ENCODE data around the gene ARFGAP1.

ARFGAP1 gene

DNA sequence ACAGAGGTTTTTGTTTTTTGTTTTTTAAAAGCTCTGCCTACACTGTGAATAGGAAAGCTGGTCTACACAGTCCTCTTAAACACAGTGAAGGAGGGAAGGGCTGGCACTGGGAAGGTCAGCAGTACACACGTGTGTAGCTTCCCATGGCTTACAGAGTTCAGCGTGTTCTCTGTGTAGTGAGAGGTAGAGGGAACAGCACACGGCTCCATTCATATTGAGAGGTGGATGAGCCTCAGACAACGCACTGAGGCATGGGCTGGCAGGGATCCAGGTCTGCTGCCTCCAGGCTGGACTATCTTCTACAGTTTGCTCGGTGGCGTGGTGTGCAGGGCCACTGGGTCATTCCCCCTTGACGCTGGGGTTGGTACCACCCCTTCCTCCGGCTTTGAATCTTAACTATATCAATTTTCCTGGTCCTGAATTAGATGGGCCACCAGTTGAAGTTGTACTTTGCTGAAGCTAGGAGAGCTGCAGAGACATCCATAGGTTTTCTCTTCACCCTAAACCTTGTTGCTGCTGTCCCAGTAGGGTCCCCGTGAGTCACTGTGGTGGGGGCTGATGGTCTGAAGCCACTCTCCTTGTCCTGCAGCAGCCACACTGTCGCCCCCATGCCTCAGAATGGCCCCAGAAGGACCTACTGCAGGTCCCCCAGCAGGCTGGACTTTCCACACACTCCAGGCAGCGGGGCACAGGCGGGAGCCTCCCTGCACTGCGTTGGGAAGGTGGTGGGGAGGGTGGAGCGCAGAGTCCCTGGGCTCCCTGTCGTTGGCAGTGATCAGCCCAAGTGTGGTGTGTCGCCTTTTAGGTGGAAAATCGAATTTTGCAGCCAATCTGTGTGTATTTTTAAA lies 2.0 kb downstream of the ARFGAP1 start:
- TF ChIP-seq RARB (CRISPR knock-in tag; IDR thresholded peaks at IDR 0.05) (no peak), CSRNP3 (CRISPR knock-in tag; IDR thresholded peaks at IDR 0.05) (no peak), ARNTL (CRISPR knock-in tag; IDR thresholded peaks at IDR 0.05; ENCODE audit: borderline replicate concordance, low read depth) (no peak), ISL1 (CRISPR knock-in tag; IDR thresholded peaks at IDR 0.05) (no peak), CREB5 (CRISPR knock-in tag; IDR thresholded peaks at IDR 0.05; ENCODE audit: low read depth) (no peak), CSDC2 (CRISPR knock-in tag; IDR thresholded peaks at IDR 0.05) (no peak), ZNF565 (CRISPR knock-in tag; conservative IDR thresholded peaks at IDR 0.05; ENCODE audit: low read depth) (no peak), BACH2 (CRISPR knock-in tag; IDR thresholded peaks at IDR 0.05; ENCODE audit: borderline replicate concordance) (no peak), TOX (CRISPR knock-in tag; IDR thresholded peaks at IDR 0.05; ENCODE audit: borderline replicate concordance) (no peak), PPARA (CRISPR knock-in tag; IDR thresholded peaks at IDR 0.05; ENCODE audit: borderline replicate concordance) (no peak), TCF4 (CRISPR knock-in tag; IDR thresholded peaks at IDR 0.05; ENCODE audit: borderline replicate concordance) (no peak), ZFP30 (CRISPR knock-in tag; IDR thresholded peaks at IDR 0.05) (no peak)
- TF ChIP-seq, protein P1, sequence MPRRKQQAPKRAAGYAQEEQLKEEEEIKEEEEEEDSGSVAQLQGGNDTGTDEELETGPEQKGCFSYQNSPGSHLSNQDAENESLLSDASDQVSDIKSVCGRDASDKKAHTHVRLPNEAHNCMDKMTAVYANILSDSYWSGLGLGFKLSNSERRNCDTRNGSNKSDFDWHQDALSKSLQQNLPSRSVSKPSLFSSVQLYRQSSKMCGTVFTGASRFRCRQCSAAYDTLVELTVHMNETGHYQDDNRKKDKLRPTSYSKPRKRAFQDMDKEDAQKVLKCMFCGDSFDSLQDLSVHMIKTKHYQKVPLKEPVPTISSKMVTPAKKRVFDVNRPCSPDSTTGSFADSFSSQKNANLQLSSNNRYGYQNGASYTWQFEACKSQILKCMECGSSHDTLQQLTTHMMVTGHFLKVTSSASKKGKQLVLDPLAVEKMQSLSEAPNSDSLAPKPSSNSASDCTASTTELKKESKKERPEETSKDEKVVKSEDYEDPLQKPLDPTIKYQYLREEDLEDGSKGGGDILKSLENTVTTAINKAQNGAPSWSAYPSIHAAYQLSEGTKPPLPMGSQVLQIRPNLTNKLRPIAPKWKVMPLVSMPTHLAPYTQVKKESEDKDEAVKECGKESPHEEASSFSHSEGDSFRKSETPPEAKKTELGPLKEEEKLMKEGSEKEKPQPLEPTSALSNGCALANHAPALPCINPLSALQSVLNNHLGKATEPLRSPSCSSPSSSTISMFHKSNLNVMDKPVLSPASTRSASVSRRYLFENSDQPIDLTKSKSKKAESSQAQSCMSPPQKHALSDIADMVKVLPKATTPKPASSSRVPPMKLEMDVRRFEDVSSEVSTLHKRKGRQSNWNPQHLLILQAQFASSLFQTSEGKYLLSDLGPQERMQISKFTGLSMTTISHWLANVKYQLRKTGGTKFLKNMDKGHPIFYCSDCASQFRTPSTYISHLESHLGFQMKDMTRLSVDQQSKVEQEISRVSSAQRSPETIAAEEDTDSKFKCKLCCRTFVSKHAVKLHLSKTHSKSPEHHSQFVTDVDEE (CRISPR knock-in tag; IDR thresholded peaks at IDR 0.05) = no peak
- TF ChIP-seq, protein P2, sequence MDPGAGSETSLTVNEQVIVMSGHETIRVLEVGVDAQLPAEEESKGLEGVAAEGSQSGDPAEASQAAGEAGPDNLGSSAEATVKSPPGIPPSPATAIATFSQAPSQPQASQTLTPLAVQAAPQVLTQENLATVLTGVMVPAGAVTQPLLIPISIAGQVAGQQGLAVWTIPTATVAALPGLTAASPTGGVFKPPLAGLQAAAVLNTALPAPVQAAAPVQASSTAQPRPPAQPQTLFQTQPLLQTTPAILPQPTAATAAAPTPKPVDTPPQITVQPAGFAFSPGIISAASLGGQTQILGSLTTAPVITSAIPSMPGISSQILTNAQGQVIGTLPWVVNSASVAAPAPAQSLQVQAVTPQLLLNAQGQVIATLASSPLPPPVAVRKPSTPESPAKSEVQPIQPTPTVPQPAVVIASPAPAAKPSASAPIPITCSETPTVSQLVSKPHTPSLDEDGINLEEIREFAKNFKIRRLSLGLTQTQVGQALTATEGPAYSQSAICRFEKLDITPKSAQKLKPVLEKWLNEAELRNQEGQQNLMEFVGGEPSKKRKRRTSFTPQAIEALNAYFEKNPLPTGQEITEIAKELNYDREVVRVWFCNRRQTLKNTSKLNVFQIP (CRISPR knock-in tag; IDR thresholded peaks at IDR 0.05; ENCODE audit: borderline replicate concordance, low read depth) = no peak

DNA sequence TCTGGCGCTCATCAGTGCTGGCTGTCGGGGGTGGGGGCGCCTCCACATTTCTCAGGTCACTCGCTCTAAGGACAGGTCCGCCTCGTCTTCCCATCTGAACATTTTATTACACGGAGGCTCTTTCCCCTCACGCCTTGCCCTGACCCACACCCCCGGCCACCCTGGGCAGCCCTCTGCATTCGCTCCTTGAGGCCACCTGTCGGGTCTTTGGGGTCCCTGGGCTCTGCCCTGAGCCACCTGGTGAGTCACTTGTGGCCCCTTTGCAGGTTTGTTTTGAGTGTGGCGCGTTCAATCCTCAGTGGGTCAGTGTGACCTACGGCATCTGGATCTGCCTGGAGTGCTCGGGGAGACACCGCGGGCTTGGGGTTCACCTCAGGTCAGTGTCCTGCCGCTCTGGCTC lies 3.2 kb downstream of the ARFGAP1 start:
- TF ChIP-seq, protein P2 (CRISPR knock-in tag; IDR thresholded peaks at IDR 0.05; ENCODE audit: borderline replicate concordance, low read depth) = no peak
- TF ChIP-seq ZC3H10 (CRISPR knock-in tag; IDR thresholded peaks at IDR 0.05) (no peak), OSR1 (CRISPR knock-in tag; IDR thresholded peaks at IDR 0.05) (no peak), ISL1 (CRISPR knock-in tag; IDR thresholded peaks at IDR 0.05) (no peak), CSRNP3 (CRISPR knock-in tag; IDR thresholded peaks at IDR 0.05) (no peak), ZNF8 (CRISPR knock-in tag; IDR thresholded peaks at IDR 0.05) (no peak), TCF4 (CRISPR knock-in tag; IDR thresholded peaks at IDR 0.05; ENCODE audit: borderline replicate concordance) (no peak), ZFP3 (CRISPR knock-in tag; IDR thresholded peaks at IDR 0.05) (no peak), ESRRG (CRISPR knock-in tag; IDR thresholded peaks at IDR 0.05) (no peak), GLIS3 (CRISPR knock-in tag; IDR thresholded peaks at IDR 0.05) (no peak), ZNF70 (CRISPR knock-in tag; IDR thresholded peaks at IDR 0.05) (no peak), PATZ1 (CRISPR knock-in tag; IDR thresholded peaks at IDR 0.05; ENCODE audit: borderline replicate concordance) (no peak), RARB (CRISPR knock-in tag; IDR thresholded peaks at IDR 0.05) (no peak)
- TF ChIP-seq, protein P1 (CRISPR knock-in tag; IDR thresholded peaks at IDR 0.05) = no peak
- ATAC-seq = no peak

More for the DNA sequence above, 2.0 kb downstream of the ARFGAP1 start:
- ATAC-seq = no peak
